Panc1 (cell line): Measurements from ENCODE around the gene HLA-DRB1. TPM values are rescaled to one million over a fixed set of nuclear protein-coding genes. Genes with fewer than 3 reads are reported as not detected.
"Not testable (repeated sequence)": the region's sequence is repeated elsewhere in the genome, so short reads cannot be mapped to it uniquely, and the experiment has no call there.

Source experiments
- ATAC-seq: fragments of 200-7000 bp; cut with Tn5 transposase; 2 replicates; pipeline ENCODE4 v1.9.1; 2020; ENCODE audit warnings: mild to moderate bottlenecking, moderate library complexity
- BruUV-seq: library from RNA; stranded (reverse); fragments of 400-500 nt; replicated peaks from 2 replicates; lab custom pipeline; 2021; lab: Mats Ljungman, UMichigan
- CTCF ChIA-PET: fragments of 300-600 bp; sonication (Branson Sonifier 250); formaldehyde crosslinking; loops from one replicate; lab custom pipeline; 2022; ENCODE audit warnings: antibody characterized with exemption; lab: Charles Lee
- POLR2A ChIA-PET: fragments of 300-600 bp; sonication (Branson Sonifier 250); formaldehyde crosslinking; loops from one replicate; lab custom pipeline; 2022; ENCODE audit warnings: antibody characterized with exemption; lab: Charles Lee
- DNase-seq: peaks from one replicate; pipeline ENCODE4 v3.0.0-alpha.2; 2010; ENCODE audit warnings: low read depth, low spot score
- H3K27ac ChIP-seq: 2 replicates; pipeline ENCODE4 v1.5.1; 2011; ENCODE audit warnings: mild to moderate bottlenecking, low read length, inconsistent platforms
- H3K27me3 ChIP-seq: fragments of 200-500 bp; sonication (Bioruptor generic); 2 replicates; pipeline ENCODE4 v1.6.0; 2014; ENCODE audit warnings: low read length, inconsistent platforms; ENCODE audit not compliant: control insufficient read depth, insufficient read depth
- H3K36me3 ChIP-seq: fragments of 200-500 bp; sonication (Bioruptor generic); 2 replicates; pipeline ENCODE4 v1.5.1; 2014; ENCODE audit warnings: inconsistent platforms, mild to moderate bottlenecking, low read length, moderate library complexity; ENCODE audit not compliant: control insufficient read depth, insufficient read depth
- H3K4me1 ChIP-seq: 2 replicates; pipeline ENCODE4 v1.5.1; 2011; ENCODE audit warnings: inconsistent platforms, mild to moderate bottlenecking, low read length, moderate library complexity; ENCODE audit not compliant: control insufficient read depth, insufficient read depth
- H3K4me3 ChIP-seq, 2 experiments: 2 replicates each; pipeline ENCODE4 v1.5.1; 2011 to 2012; ENCODE audit warnings: low read depth in 2 of 2, low read length in 2 of 2, mild to moderate bottlenecking in 2 of 2, inconsistent platforms in 1 of 2, moderate library complexity in 1 of 2
- H3K9me3 ChIP-seq: fragments of 200-500 bp; sonication (Bioruptor generic); 2 replicates; pipeline ENCODE4 v1.5.1; 2014; ENCODE audit warnings: low read depth, mild to moderate bottlenecking, inconsistent platforms, low read length, moderate library complexity; ENCODE audit not compliant: control insufficient read depth, insufficient read depth
- POLR2AphosphoS5 ChIP-seq: IDR thresholded peaks from 2 replicates; pipeline ENCODE4 v1.6.1; 2012; ENCODE audit warnings: mild to moderate bottlenecking, low read depth, low read length, moderate library complexity
- SIN3A ChIP-seq: IDR thresholded peaks from 2 replicates; pipeline ENCODE4 v1.6.1; 2012; ENCODE audit warnings: low read depth, mild to moderate bottlenecking, low read length, moderate library complexity, borderline replicate concordance; ENCODE audit not compliant: insufficient read depth
- TCF7L2 ChIP-seq: IDR thresholded peaks from 2 replicates; pipeline ENCODE4 v1.6.1; 2011; ENCODE audit warnings: mild to moderate bottlenecking, low read depth, low read length, inconsistent platforms
- in situ Hi-C: cut with HindIII; loops from 2 replicates; pipeline ENCODE4 v1.10.0; 2016; ENCODE audit warnings: low sequenced_read_pairs, low pct_unique_long_range_greater_than_20kb
- intact Hi-C: fragments of 100-400 bp; cut with micrococcal nuclease; formaldehyde crosslinking; loops from one replicate; pipeline ENCODE4 v1.10.0; 2022; ENCODE audit not compliant: unreplicated experiment
- total RNA-seq: library from RNA; stranded (reverse); gene quantifications from one replicate; pipeline ENCODE4 v1.2.1, GENCODE V29; 2021; ENCODE audit not compliant: unreplicated experiment
- TF ChIP-seq, protein P1 (sequence below): fragments of 450-650 bp; IDR thresholded peaks from 2 replicates; pipeline ENCODE4 v1.5.1; 2017; ENCODE audit warnings: mild to moderate bottlenecking
- TF ChIP-seq, protein P2 (sequence below), 2 experiments: IDR thresholded peaks; 2 replicates each; pipeline ENCODE4 v1.6.1; 2011 to 2012; ENCODE audit warnings: low read depth in 2 of 2, control low read depth in 1 of 2, low read length in 1 of 2, mild to moderate bottlenecking in 1 of 2, moderate library complexity in 1 of 2; ENCODE audit not compliant: insufficient read depth in 1 of 2

The HLA-DRB1 gene
- total RNA-seq, 1 experiment from 2014 or later: 1.1 TPM

DNA sequence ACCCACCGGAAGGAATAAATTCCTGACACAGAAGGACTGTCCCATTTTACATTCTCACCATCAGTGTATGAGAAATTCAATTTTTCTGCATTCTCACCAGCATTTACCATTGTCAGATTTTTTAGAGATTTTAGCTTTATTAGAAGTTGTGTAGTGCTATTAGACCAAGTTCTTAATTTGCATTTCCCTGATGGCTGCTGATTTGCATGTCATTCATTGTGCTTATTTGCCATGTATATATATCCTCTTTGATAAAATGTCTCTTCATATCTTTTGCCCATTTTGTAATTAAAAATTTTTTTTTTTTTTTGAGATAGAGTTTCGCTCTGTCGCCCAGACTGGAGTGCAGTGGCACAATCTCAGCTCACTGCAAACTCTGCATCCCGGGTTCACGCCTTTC, 49.8 kb downstream of the HLA-DRB1 start:
- no TSS peak for BruUV-seq
- in situ Hi-C loops: no loop called here
- CTCF ChIA-PET: no interaction called here

DNA sequence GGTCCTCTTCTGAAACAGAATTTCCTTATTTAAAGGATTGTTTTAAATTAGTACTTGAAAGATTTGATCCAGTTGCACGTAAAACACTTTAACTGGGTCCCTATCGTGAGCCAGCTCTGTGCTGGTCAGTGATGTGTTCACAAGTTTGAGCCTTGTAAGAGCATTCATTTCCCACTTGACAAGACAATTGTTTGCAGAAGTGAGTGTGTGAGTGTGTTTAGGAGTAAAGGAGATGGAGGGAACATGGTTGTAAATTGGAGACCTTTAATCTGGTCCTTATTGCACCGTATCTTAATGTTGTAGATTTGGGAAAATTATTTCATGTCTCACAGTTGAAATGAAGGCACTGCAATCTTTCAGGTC, 59.2 kb downstream of the HLA-DRB1 start:
- ATAC-seq, H3K27me3 ChIP-seq, BruUV-seq, in situ Hi-C loops, intact Hi-C loops, H3K9me3 ChIP-seq, H3K27ac ChIP-seq, H3K4me1 ChIP-seq, H3K36me3 ChIP-seq, H3K4me3 ChIP-seq, DNase-seq, POLR2A ChIA-PET, CTCF ChIA-PET: not testable (repeated sequence)

More for the DNA sequence above, 49.8 kb downstream of the HLA-DRB1 start:
- POLR2A ChIA-PET: no interaction called here
- Histone ChIP-seq H3K27ac (no peak overlapping the region), H3K9me3 (no peaks in the 10 kb centered on the region), H3K4me1 (no peaks in the 10 kb centered on the region), H3K36me3 (no peaks in the 10 kb centered on the region), H3K27me3 (no peaks in the 10 kb centered on the region), H3K4me3 (no peak overlapping the region)
- ATAC-seq (no peak), DNase-seq (no peak)
- TF ChIP-seq TCF7L2 (no peak), SIN3A (no peak), POLR2AphosphoS5 (no peak)
- TF ChIP-seq, protein P1, sequence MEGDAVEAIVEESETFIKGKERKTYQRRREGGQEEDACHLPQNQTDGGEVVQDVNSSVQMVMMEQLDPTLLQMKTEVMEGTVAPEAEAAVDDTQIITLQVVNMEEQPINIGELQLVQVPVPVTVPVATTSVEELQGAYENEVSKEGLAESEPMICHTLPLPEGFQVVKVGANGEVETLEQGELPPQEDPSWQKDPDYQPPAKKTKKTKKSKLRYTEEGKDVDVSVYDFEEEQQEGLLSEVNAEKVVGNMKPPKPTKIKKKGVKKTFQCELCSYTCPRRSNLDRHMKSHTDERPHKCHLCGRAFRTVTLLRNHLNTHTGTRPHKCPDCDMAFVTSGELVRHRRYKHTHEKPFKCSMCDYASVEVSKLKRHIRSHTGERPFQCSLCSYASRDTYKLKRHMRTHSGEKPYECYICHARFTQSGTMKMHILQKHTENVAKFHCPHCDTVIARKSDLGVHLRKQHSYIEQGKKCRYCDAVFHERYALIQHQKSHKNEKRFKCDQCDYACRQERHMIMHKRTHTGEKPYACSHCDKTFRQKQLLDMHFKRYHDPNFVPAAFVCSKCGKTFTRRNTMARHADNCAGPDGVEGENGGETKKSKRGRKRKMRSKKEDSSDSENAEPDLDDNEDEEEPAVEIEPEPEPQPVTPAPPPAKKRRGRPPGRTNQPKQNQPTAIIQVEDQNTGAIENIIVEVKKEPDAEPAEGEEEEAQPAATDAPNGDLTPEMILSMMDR: no peak
- TF ChIP-seq, protein P2, sequence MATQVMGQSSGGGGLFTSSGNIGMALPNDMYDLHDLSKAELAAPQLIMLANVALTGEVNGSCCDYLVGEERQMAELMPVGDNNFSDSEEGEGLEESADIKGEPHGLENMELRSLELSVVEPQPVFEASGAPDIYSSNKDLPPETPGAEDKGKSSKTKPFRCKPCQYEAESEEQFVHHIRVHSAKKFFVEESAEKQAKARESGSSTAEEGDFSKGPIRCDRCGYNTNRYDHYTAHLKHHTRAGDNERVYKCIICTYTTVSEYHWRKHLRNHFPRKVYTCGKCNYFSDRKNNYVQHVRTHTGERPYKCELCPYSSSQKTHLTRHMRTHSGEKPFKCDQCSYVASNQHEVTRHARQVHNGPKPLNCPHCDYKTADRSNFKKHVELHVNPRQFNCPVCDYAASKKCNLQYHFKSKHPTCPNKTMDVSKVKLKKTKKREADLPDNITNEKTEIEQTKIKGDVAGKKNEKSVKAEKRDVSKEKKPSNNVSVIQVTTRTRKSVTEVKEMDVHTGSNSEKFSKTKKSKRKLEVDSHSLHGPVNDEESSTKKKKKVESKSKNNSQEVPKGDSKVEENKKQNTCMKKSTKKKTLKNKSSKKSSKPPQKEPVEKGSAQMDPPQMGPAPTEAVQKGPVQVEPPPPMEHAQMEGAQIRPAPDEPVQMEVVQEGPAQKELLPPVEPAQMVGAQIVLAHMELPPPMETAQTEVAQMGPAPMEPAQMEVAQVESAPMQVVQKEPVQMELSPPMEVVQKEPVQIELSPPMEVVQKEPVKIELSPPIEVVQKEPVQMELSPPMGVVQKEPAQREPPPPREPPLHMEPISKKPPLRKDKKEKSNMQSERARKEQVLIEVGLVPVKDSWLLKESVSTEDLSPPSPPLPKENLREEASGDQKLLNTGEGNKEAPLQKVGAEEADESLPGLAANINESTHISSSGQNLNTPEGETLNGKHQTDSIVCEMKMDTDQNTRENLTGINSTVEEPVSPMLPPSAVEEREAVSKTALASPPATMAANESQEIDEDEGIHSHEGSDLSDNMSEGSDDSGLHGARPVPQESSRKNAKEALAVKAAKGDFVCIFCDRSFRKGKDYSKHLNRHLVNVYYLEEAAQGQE (IDR thresholded peaks at IDR 0.05; ENCODE audit: insufficient read depth in 1 of 2, low read depth in 2 of 2, low read length in 1 of 2): no peak
- intact Hi-C loops: no loop called here

DNA sequence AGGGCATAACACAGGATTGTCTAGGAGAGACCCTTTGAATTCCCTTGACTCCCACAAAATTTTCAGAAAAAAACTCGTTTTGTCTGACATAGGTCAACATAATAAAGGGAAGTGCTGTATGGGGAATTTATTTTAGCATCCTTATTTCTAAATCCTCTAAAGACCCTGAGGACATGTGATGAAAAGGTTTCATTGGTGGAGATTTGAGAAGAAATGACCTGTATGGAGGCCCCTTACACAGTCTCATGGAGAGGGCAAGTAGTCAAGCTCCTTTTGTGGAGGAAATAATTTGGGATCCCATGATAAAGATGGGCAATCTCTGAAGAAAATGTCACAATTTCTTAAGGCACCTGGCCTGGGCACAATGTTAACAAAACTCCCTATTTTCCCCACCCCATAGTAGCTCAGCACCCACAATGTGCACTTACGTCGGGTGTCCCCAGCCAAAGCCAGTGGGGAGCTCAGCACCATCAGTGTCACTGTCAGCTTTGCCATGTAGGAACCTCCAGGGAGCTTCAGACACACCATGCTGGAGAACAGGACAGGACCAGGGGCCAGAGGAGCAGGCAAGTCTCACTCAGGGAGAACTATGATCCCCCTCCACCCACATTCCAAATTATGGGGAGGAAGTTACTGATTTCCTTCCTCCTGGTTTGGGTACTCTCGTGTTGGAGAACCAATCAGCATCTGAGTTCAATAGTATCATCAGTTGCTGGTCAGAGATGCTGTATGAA, 59.8 kb downstream of the HLA-DRB1 start, which contains the start of gene HLA-DRB5:
TSS of gene HLA-DRB5 (minus strand) at position 591 of the 734 bp plus-strand sequence. CDS start at position 528, 63 bp downstream.
- DNase-seq (no peak), ATAC-seq (no peak)
- BruUV-seq: no TSS peak
- no peaks in the 10 kb centered on the region for H3K36me3 ChIP-seq
- H3K4me1 ChIP-seq: no peaks in the 10 kb centered on the region
- H3K27me3 ChIP-seq: no peaks in the 10 kb centered on the region
- intact Hi-C loops: no loop called here
- H3K4me3 ChIP-seq: no peak within 1 kb of the TSS
- no peak within 1 kb of the TSS for H3K27ac ChIP-seq
- no peaks in the 10 kb centered on the region for H3K9me3 ChIP-seq
- in situ Hi-C loops: no loop called here
- TF ChIP-seq TCF7L2 (no peak), SIN3A (no peak), POLR2AphosphoS5 (no peak)
- TF ChIP-seq, protein P2 (IDR thresholded peaks at IDR 0.05; ENCODE audit: insufficient read depth in 1 of 2, low read depth in 2 of 2, low read length in 1 of 2): no peak
- TF ChIP-seq, protein P1: no peak
- ChIA-PET CTCF (no interaction called here), POLR2A (no interaction called here)
